Lower leg skin (tissue), 4 donors: ENCODE results near the gene PRLR. TPM values are rescaled to one million over a fixed set of nuclear protein-coding genes. Genes with fewer than 3 reads are reported as not detected.

ENCODE experiments used
- DNase-seq, 2 donors: peaks; one replicate each; pipeline ENCODE4 v3.0.0-alpha.2; 2019; ENCODE audit warnings: low spot score in 2 of 2
- H3K4me3 ChIP-seq: fragments of 200-600 bp; sonication (generic); 2 replicates; pipeline ENCODE4 v1.5.1; 2017; ENCODE audit warnings: mild to moderate bottlenecking, low read depth; ENCODE audit not compliant: poor library complexity, severe bottlenecking
- CTCF ChIP-seq, 3 donors: fragments of 450-650 bp; IDR thresholded peaks; one replicate each; pipeline ENCODE4 v1.5.1; 2016; ENCODE audit warnings: antibody characterized with exemption in 3 of 3, mild to moderate bottlenecking in 3 of 3, moderate library complexity in 2 of 3
- POLR2A ChIP-seq, 2 donors: fragments of 450-650 bp; IDR thresholded peaks; one replicate each; pipeline ENCODE4 v1.6.1; 2016 to 2017; ENCODE audit warnings: antibody characterized with exemption in 2 of 2, mild to moderate bottlenecking in 1 of 2, moderate library complexity in 1 of 2
- WGBS, 2 donors: methylation state at CpG; one replicate each; pipeline ENCODE4 v1.1.5; 2018; 5-methylcytosine and 5-hydroxymethylcytosine counted together
- intact Hi-C: fragments of 100-400 bp; cut with DNase I; formaldehyde crosslinking; loops from one replicate; pipeline ENCODE4 v1.15.0; 2023; ENCODE audit warnings: low total_unique reads
- total RNA-seq, 4 donors: library from RNA; depleted of rRNA; stranded (reverse); fragments of >200 nt; gene quantifications; one replicate each; pipeline ENCODE4 v1.1.0, GENCODE V29; 2016

PRLR gene
- total RNA-seq, 4 donors from 2014 or later: 6.1 to 11.4 (median 8.1) TPM

GRCh38 chr5:35026280-35026840 lies 203.9 kb downstream of the PRLR start:
- intact Hi-C loops: no loop called here
- 72 to 75% methylated on average over 5 of the region's 5 CpGs for WGBS, 2 donors
- no peak overlapping the region for H3K4me3 ChIP-seq

GRCh38 chr5:35024911-35025510 lies 205.3 kb downstream of the PRLR start:
- H3K4me3 ChIP-seq: no peak overlapping the region
- intact Hi-C loops: no loop called here
- WGBS, 2 donors: 65 to 79% methylated on average over 10 of the region's 10 CpGs
- TF ChIP-seq POLR2A (IDR thresholded peaks at IDR 0.05) (no peak), CTCF (IDR thresholded peaks at IDR 0.05) (no peak)
- no peak for DNase-seq

More at GRCh38 chr5:35026280-35026840, 203.9 kb downstream of the PRLR start:
- no peak for DNase-seq
- no peak for TF ChIP-seq CTCF (IDR thresholded peaks at IDR 0.05)
- no peak for TF ChIP-seq POLR2A (IDR thresholded peaks at IDR 0.05)

GRCh38 chr5:35023391-35024178 lies 206.7 kb downstream of the PRLR start:
- TF ChIP-seq POLR2A (IDR thresholded peaks at IDR 0.05) (no peak), CTCF (IDR thresholded peaks at IDR 0.05) (no peak)
- no peak overlapping the region for H3K4me3 ChIP-seq
- intact Hi-C loops: no loop called here
- DNase-seq: no peak
- WGBS, 2 donors: 82 to 90% methylated on average over 7 of the region's 7 CpGs

- intact Hi-C loops: no loop called here
- H3K4me3 ChIP-seq: no peak overlapping the region
- no peak for DNase-seq
- TF ChIP-seq POLR2A (IDR thresholded peaks at IDR 0.05): no peak
- TF ChIP-seq CTCF (IDR thresholded peaks at IDR 0.05): no peak
- 54 to 55% methylated on average over 4 of the region's 4 CpGs for WGBS, 2 donors
Observed at GRCh38 chr5:35016174-35017051, 213.9 kb downstream of the PRLR start.

- DNase-seq: no peak
- WGBS, 2 donors: 85 to 90% methylated on average over 4 of the region's 4 CpGs
- no peak overlapping the region for H3K4me3 ChIP-seq
- TF ChIP-seq POLR2A (IDR thresholded peaks at IDR 0.05): no peak
- no peak for TF ChIP-seq CTCF (IDR thresholded peaks at IDR 0.05)
- intact Hi-C loops: no loop called here
Observed at GRCh38 chr5:35015063-35015462, 215.2 kb downstream of the PRLR start.
